Stimulated activated naive CD4-positive, alpha-beta T cell treated with Interleukin-2 at 50 U/mL for 16 hours (primary cell): ENCODE results near the gene GUK1.
A peak's percentile ranks its signal among the peaks of the same experiment; 100 is the strongest.
"Not testable (repeated sequence)": the region's sequence is repeated elsewhere in the genome, so short reads cannot be mapped to it uniquely, and the experiment has no call there.

Source experiments
- DNase-seq: peaks from one replicate; lab custom pipeline; 2025; lab: John Stamatoyannopoulos, UW

Gene GUK1

GRCh38 chr1:228104526-228105269 is 35.4 kb upstream of the GUK1 start:
- no peak for DNase-seq

GRCh38 chr1:228105270-228105995 is 34.6 kb upstream of the GUK1 start:
- DNase-seq, result no peak

- DNase-seq, result no peak
Measured at GRCh38 chr1:228105996-228106799, 33.9 kb upstream of the GUK1 start.

GRCh38 chr1:228106800-228107054 is 33.4 kb upstream of the GUK1 start:
- no peak for DNase-seq

- no peak for DNase-seq
Measured at GRCh38 chr1:228107636-228108035, 32.4 kb upstream of the GUK1 start.

- DNase-seq, result no peak
Measured at GRCh38 chr1:228108055-228108690, 31.9 kb upstream of the GUK1 start.

- no peak for DNase-seq
Measured at GRCh38 chr1:228108742-228109072, 31.4 kb upstream of the GUK1 start.

GRCh38 chr1:228109073-228109961 is 30.8 kb upstream of the GUK1 start, which contains the start of gene MRPL55:
Gene MRPL55, minus strand, starts transcription at chr1:228109299. Its CDS starts 1,039 bp downstream, at chr1:228108260.
- DNase-seq, result peak; percentile 96

- no peak for DNase-seq
Measured at GRCh38 chr1:228109962-228110488, 30.1 kb upstream of the GUK1 start.

- no peak for DNase-seq
Measured at GRCh38 chr1:228110556-228110955, 29.5 kb upstream of the GUK1 start.

GRCh38 chr1:228111315-228111714 is 28.8 kb upstream of the GUK1 start:
- DNase-seq, result not testable (repeated sequence)

- no peak for DNase-seq
Measured at GRCh38 chr1:228112167-228112566, 27.9 kb upstream of the GUK1 start.

- DNase-seq, result no peak
Measured at GRCh38 chr1:228112617-228113016, 27.5 kb upstream of the GUK1 start.

GRCh38 chr1:228114827-228115226 is 25.3 kb upstream of the GUK1 start:
- no peak for DNase-seq

GRCh38 chr1:228117335-228117734 is 22.7 kb upstream of the GUK1 start:
- DNase-seq, result no peak

- no peak for DNase-seq
Measured at GRCh38 chr1:228118040-228118439, 22.0 kb upstream of the GUK1 start.

GRCh38 chr1:228120351-228120750 is 19.7 kb upstream of the GUK1 start:
- DNase-seq, result no peak

GRCh38 chr1:228120857-228121489 is 19.1 kb upstream of the GUK1 start:
- no peak for DNase-seq

- no peak for DNase-seq
Measured at GRCh38 chr1:228122921-228123441, 17.1 kb upstream of the GUK1 start.

- DNase-seq, result no peak
Measured at GRCh38 chr1:228123505-228123904, 16.6 kb upstream of the GUK1 start.

- no peak for DNase-seq
Measured at GRCh38 chr1:228125185-228125584, 14.9 kb upstream of the GUK1 start.
